ENCODE data around the gene PTPRN2.

GRCh38 chr7:158127241-158127640 is 460.4 kb downstream of the PTPRN2 start:
- TF ChIP-seq GATA2 (IDR thresholded peaks at IDR 0.05; ENCODE audit: low read depth, low read length): no peak
- TF ChIP-seq GATA3 (IDR thresholded peaks at IDR 0.05; ENCODE audit: low read depth, low read length): no peak

Measured in SH-SY5Y (cell line).